Breast epithelium (tissue), 4 donors: Measurements from ENCODE around the gene DMD. TPM values are rescaled to one million over a fixed set of nuclear protein-coding genes. Genes with fewer than 3 reads are reported as not detected.

ENCODE experiments used
- DNase-seq, 2 donors: peaks; one replicate each; pipeline ENCODE4 v3.0.0-alpha.2; 2019; ENCODE audit warnings: low spot score in 2 of 2
- H3K27ac ChIP-seq, 2 donors: fragments of 200-600 bp; sonication (generic) in 1 of 2; one replicate each; pipeline ENCODE4 v1.5.1; 2016 to 2019; ENCODE audit warnings: mild to moderate bottlenecking in 1 of 2
- H3K27me3 ChIP-seq, 2 donors: fragments of 200-600 bp; sonication (generic) in 1 of 2; one replicate each; pipeline versions ENCODE4 v1.5.1 to v1.6.0; 2017 to 2019; ENCODE audit warnings: control low read depth in 1 of 2, mild to moderate bottlenecking in 1 of 2
- H3K36me3 ChIP-seq: fragments of 200-600 bp; one replicate; pipeline ENCODE4 v1.5.1; 2019
- H3K4me1 ChIP-seq, 2 donors: fragments of 200-600 bp; sonication (generic); one replicate each; pipeline ENCODE4 v1.5.1; 2016 to 2019; ENCODE audit warnings: control low read depth in 1 of 2
- H3K4me3 ChIP-seq, 3 donors: fragments of 200-600 bp; sonication (generic); 1 replicate in 2 of 3; 2 replicates in 1 of 3; pipeline ENCODE4 v1.5.1; 2016 to 2019; ENCODE audit warnings: mild to moderate bottlenecking in 3 of 3, moderate library complexity in 2 of 3
- H3K9me3 ChIP-seq, 2 donors: fragments of 200-600 bp; sonication (generic) in 1 of 2; one replicate each; pipeline ENCODE4 v1.5.1; 2016 to 2019; ENCODE audit warnings: control low read depth in 1 of 2
- POLR2A ChIP-seq: fragments of 450-650 bp; IDR thresholded peaks from one replicate; pipeline ENCODE4 v1.6.1; 2016; ENCODE audit warnings: antibody characterized with exemption, mild to moderate bottlenecking, moderate library complexity
- POLR2AphosphoS5 ChIP-seq, 3 donors: sonication (generic); formaldehyde crosslinking; IDR thresholded peaks; one replicate each; pipeline ENCODE4 v1.6.1; 2017; ENCODE audit warnings: antibody characterized with exemption in 3 of 3
- intact Hi-C: fragments of 100-400 bp; cut with DNase I; formaldehyde crosslinking; loops from one replicate; pipeline ENCODE4 v1.15.1; 2023; ENCODE audit warnings: low total_unique reads
- total RNA-seq, 3 donors: library from RNA; depleted of rRNA; stranded (reverse); fragments of >200 nt; gene quantifications; one replicate each; pipeline ENCODE4 v1.1.0, GENCODE V29; 2016
- TF ChIP-seq, protein P1 (sequence below), 3 donors: fragments of 450-650 bp; IDR thresholded peaks; one replicate each; pipeline ENCODE4 v1.5.1; 2016 to 2017; ENCODE audit warnings: antibody characterized with exemption in 3 of 3, mild to moderate bottlenecking in 3 of 3, moderate library complexity in 3 of 3

DMD gene
- total RNA-seq, 3 donors from 2014 or later, result 57.0 to 135 (median 65.2) TPM

DNA sequence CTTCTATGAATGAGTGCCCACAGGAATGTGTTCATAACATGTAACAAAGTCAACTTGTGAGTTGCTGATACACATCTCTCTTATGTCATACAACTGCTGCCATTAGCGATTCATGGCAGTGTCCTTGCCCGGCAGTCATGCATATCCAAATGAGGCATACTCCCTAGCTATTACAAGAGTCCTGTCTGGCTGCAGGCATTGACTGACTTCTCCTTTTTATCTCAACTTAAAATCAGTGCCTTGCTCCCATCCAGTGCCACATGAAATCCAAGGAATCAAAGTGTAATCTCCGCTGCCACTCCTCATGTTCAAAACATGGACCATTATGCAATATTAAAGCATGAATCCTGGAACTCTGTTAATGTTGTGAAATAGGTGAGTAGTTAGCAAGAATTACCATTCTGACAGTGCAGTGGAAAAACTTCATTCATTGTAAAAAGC, 1790.6 kb downstream of the DMD start:
- H3K27ac ChIP-seq, result no peak overlapping the region
- H3K36me3 ChIP-seq, result no peaks in the 10 kb centered on the region
- H3K9me3 ChIP-seq, result no peaks in the 10 kb centered on the region
- H3K27me3 ChIP-seq, result no peaks in the 10 kb centered on the region
- TF ChIP-seq, protein P1, sequence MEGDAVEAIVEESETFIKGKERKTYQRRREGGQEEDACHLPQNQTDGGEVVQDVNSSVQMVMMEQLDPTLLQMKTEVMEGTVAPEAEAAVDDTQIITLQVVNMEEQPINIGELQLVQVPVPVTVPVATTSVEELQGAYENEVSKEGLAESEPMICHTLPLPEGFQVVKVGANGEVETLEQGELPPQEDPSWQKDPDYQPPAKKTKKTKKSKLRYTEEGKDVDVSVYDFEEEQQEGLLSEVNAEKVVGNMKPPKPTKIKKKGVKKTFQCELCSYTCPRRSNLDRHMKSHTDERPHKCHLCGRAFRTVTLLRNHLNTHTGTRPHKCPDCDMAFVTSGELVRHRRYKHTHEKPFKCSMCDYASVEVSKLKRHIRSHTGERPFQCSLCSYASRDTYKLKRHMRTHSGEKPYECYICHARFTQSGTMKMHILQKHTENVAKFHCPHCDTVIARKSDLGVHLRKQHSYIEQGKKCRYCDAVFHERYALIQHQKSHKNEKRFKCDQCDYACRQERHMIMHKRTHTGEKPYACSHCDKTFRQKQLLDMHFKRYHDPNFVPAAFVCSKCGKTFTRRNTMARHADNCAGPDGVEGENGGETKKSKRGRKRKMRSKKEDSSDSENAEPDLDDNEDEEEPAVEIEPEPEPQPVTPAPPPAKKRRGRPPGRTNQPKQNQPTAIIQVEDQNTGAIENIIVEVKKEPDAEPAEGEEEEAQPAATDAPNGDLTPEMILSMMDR (IDR thresholded peaks at IDR 0.05), result no peak
- no peak for TF ChIP-seq POLR2AphosphoS5 (IDR thresholded peaks at IDR 0.05)
- intact Hi-C loops, result no loop called here
- H3K4me3 ChIP-seq, result no peak overlapping the region
- no peak for DNase-seq
- no peaks in the 10 kb centered on the region for H3K4me1 ChIP-seq

DNA sequence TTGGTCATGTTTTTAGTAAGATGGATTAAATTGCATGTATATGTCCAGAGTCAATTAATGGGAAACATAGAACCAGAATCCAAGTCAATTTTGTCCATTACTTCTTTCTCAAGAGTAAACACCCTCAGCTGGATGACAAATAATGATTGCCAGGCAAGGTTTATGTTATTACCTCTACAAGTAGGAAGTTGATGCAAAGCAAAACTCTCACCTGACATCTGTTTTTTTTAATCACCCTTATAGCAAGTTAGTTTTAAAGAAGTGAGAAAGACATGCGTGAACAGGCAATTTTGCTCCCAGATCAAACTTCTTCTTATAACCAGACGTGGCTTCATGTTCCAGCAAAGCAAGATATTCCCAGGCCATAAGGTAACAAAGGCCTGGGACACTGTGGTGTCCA, 1791.0 kb downstream of the DMD start:
- Histone ChIP-seq H3K4me1 (no peaks in the 10 kb centered on the region), H3K27ac (no peak overlapping the region), H3K9me3 (no peaks in the 10 kb centered on the region), H3K36me3 (no peaks in the 10 kb centered on the region), H3K4me3 (no peak overlapping the region), H3K27me3 (no peaks in the 10 kb centered on the region)
- intact Hi-C loops, result no loop called here
- DNase-seq, result no peak
- TF ChIP-seq POLR2A, result no peak
- TF ChIP-seq, protein P1 (IDR thresholded peaks at IDR 0.05), result no peak
- TF ChIP-seq POLR2AphosphoS5 (IDR thresholded peaks at IDR 0.05), result no peak

DNA sequence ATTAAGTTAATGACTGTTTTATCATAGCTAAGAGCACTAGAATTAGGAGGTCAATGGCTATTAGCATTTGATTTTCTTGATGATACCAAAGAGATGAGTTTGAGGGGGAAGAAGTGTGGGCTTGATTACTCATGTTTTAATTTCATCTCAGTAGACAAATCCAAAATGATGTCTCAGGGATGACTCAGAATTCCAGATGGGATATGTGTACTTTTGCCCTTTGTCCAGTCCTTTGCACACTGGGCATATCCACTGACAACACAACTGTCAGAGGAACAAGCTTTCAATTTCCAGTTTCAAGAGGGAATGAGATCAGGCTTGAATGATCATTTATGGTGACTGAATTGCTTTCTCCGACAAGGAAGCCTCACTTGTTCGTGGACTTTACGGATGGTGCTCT, 1814.2 kb downstream of the DMD start:
- Histone ChIP-seq H3K4me1 (no peaks in the 10 kb centered on the region), H3K4me3 (no peak overlapping the region), H3K36me3 (no peaks in the 10 kb centered on the region), H3K27me3 (peaks cover 0 to 10% of the 10 kb centered on the region in 2 donors), H3K27ac (no peak overlapping the region), H3K9me3 (no peaks in the 10 kb centered on the region)
- intact Hi-C loops, result no loop called here
- TF ChIP-seq, protein P1 (IDR thresholded peaks at IDR 0.05), result no peak
- TF ChIP-seq POLR2A (no peak), POLR2AphosphoS5 (IDR thresholded peaks at IDR 0.05) (no peak)
- DNase-seq, result no peak

DNA sequence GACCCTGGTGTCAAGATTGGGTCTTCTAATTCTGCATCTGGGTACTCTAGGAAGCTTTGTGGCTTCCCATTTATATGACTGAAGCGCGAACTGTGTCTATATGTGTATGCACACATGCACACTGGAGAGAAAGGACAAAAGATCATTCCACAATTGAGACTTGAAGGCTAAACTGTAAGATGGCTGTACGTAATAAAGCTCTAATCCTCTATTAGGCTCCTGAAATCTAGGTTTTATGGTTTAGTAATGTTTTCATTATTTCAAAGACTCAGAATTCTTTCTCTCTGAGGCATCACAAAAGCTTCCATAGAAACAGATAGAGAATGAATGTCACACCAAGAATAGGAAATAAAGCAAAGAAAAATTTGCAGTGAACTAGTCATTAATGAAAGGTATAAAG, 1818.8 kb downstream of the DMD start:
- no peaks in the 10 kb centered on the region for H3K36me3 ChIP-seq
- no peaks in the 10 kb centered on the region for H3K9me3 ChIP-seq
- TF ChIP-seq POLR2AphosphoS5 (IDR thresholded peaks at IDR 0.05), result no peak
- TF ChIP-seq, protein P1 (IDR thresholded peaks at IDR 0.05), result no peak
- TF ChIP-seq POLR2A, result no peak
- H3K4me1 ChIP-seq, result no peaks in the 10 kb centered on the region
- intact Hi-C loops, result no loop called here
- H3K27me3 ChIP-seq, result peaks cover 0 to 8% of the 10 kb centered on the region in 2 donors
- H3K27ac ChIP-seq, result no peak overlapping the region
- no peak overlapping the region for H3K4me3 ChIP-seq
- no peak for DNase-seq

DNA sequence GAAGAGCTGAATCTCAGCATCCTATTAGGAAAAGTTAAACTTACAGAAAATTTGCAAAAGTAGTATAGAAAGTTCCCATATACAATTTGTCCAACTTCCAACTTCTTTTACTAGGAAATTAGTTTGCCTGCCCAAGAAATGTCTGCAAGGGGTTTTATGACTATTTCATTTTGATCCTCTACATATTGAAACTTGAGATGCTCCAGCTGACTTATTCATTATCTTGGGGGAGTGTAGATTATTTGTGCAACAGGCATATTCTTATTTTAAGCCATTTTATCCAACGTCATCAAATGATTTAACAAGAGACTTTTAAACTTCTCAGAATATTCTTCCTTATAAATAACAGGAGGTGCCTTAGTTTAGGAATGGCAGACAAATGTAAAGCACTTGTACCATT, 1822.4 kb downstream of the DMD start:
- no peak overlapping the region for H3K4me3 ChIP-seq
- intact Hi-C loops, result no loop called here
- H3K27me3 ChIP-seq, result peaks cover 0 to 8% of the 10 kb centered on the region in 2 donors
- TF ChIP-seq, protein P1 (IDR thresholded peaks at IDR 0.05), result no peak
- TF ChIP-seq POLR2A, result no peak
- no peak for TF ChIP-seq POLR2AphosphoS5 (IDR thresholded peaks at IDR 0.05)
- H3K36me3 ChIP-seq, result no peaks in the 10 kb centered on the region
- no peaks in the 10 kb centered on the region for H3K9me3 ChIP-seq
- no peaks in the 10 kb centered on the region for H3K4me1 ChIP-seq
- no peak for DNase-seq
- no peak overlapping the region for H3K27ac ChIP-seq
